ENCODE results near the gene ABLIM1. TPM values are rescaled to one million over a fixed set of nuclear protein-coding genes. Genes with fewer than 3 reads are reported as not detected.
A peak's percentile ranks its signal among the peaks of the same experiment; 100 is the strongest.

ABLIM1 gene
- total RNA-seq, 1 experiment from 2014 or later: 89.4 TPM

DNA sequence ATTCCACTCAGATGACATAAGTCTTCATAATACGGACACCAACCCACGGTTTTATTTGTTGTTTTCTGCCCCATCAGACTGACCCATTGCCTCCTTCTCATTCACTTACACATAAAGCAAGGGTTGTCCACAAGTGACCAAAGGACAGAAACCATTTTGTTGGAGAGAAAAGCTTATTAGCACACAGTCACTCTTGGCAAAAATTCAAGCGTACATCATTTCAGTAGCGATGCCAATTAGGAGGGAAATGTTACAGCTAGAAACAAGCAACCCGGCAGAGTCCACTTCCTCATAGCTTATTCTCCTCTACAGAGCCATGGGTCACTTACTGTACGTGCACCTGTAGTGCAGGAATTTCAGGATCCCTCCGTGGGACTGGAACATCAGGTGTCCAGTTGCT lies 23.0 kb downstream of the ABLIM1 start:
- BruUV-seq (replicated peaks): no TSS peak
- DNase-seq: no peak

DNA sequence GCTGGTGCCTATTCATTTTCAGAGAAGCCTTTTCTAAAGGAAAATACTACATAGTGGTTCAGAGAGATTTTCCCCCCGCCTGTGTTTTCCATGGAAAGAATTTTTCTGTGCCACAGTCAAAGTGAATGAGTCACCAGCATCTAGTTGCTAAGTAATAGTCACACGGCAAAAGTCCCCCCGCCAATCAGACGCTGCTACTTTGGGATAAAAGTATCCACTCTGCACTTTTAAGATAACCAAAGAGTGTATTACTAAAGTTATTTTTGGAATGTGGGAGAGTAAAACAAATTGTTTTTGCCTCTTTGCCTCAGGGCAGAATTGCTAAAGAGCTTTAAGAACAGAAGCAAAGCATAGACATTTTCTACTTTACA lies 23.5 kb downstream of the ABLIM1 start:
- Mint-ChIP-seq H3K4me1 (ENCODE audit: low read depth, unreplicated experiment) (peaks cover 64% of the 10 kb centered on the region), H3K27ac (ENCODE audit: unreplicated experiment) (peak overlapping the region; percentile 78), H3K36me3 (ENCODE audit: insufficient read depth, unreplicated experiment) (peaks cover 22% of the 10 kb centered on the region), H3K9me3 (ENCODE audit: low read depth, unreplicated experiment) (no peaks in the 10 kb centered on the region), H3K4me3 (ENCODE audit: low read depth, unreplicated experiment) (no peak overlapping the region), H3K27me3 (ENCODE audit: unreplicated experiment) (no peaks in the 10 kb centered on the region)
- CTCF ChIA-PET: interaction anchor here (0.6 to 1.3 kb wide), 3 partner anchors 51 to 345 kb away, joined by 3 to 4 read pairs (median 3); no protein-coding TSS in a partner anchor
- TF ChIP-seq, protein P1, sequence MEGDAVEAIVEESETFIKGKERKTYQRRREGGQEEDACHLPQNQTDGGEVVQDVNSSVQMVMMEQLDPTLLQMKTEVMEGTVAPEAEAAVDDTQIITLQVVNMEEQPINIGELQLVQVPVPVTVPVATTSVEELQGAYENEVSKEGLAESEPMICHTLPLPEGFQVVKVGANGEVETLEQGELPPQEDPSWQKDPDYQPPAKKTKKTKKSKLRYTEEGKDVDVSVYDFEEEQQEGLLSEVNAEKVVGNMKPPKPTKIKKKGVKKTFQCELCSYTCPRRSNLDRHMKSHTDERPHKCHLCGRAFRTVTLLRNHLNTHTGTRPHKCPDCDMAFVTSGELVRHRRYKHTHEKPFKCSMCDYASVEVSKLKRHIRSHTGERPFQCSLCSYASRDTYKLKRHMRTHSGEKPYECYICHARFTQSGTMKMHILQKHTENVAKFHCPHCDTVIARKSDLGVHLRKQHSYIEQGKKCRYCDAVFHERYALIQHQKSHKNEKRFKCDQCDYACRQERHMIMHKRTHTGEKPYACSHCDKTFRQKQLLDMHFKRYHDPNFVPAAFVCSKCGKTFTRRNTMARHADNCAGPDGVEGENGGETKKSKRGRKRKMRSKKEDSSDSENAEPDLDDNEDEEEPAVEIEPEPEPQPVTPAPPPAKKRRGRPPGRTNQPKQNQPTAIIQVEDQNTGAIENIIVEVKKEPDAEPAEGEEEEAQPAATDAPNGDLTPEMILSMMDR (IDR thresholded peaks at IDR 0.05; ENCODE audit: unreplicated experiment): no peak
- no TSS peak for BruUV-seq (replicated peaks)
- intact Hi-C loops (cut with micrococcal nuclease; ENCODE audit: unreplicated experiment): loop anchor here (5.0 kb wide), 2 partner anchors 72 to 153 kb away; no protein-coding TSS in a partner anchor
- DNase-seq: peak; percentile 47

More for the DNA sequence above, 23.0 kb downstream of the ABLIM1 start:
- H3K9me3 Mint-ChIP-seq (ENCODE audit: low read depth, unreplicated experiment): no peaks in the 10 kb centered on the region
- peak overlapping the region; percentile 78 for H3K27ac Mint-ChIP-seq (ENCODE audit: unreplicated experiment)
- peaks cover 60% of the 10 kb centered on the region for H3K4me1 Mint-ChIP-seq (ENCODE audit: low read depth, unreplicated experiment)
- no peaks in the 10 kb centered on the region for H3K27me3 Mint-ChIP-seq (ENCODE audit: unreplicated experiment)
- CTCF ChIA-PET: interaction anchor here (1.0 to 1.3 kb wide), 2 partner anchors 50 to 57 kb away, joined by 3 read pairs; no protein-coding TSS in a partner anchor
- peaks cover 22% of the 10 kb centered on the region for H3K36me3 Mint-ChIP-seq (ENCODE audit: insufficient read depth, unreplicated experiment)
- TF ChIP-seq, protein P1 (IDR thresholded peaks at IDR 0.05; ENCODE audit: unreplicated experiment): no peak
- H3K4me3 Mint-ChIP-seq (ENCODE audit: low read depth, unreplicated experiment): peak overlapping the region; percentile 54
- intact Hi-C loops (cut with micrococcal nuclease; ENCODE audit: unreplicated experiment): no loop called here

DNA sequence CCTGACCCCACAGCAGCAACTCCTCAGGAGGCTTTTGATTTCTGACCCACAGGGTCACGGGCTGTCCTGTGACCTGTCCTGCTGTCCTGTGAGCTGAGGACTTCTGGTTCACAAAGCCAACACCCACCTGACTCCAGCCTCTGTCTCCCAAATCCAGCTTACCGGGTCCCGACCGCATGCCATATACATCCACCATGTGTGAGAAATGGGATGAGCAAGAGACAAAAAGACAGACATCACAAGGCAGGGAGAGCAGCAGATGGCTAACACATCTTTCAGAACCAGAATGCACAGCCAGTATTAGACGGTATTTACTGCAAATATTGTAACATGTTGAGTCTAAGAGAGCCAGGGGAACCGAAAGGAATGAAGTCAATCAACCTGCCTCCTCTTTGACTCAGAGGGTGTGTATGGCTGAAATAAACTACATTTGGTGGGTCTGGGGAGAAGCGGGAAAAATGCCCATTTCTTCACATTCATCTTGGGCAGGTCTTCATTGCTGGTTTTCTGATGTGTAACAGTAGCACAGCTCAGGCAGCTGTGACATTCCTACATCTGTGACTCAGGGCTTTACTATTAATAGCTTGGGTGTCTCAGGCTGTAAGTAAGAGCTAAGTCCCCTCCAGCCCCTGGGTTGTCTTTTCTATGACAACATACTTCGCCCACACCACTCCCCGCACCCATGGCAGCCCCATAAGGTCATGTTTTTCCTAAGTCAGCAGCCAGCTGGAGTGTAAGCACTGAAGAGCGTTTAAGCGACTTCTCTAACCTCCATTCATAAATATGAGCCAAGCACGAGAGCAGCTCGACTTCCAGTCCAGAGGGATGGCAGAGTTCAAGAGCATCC lies 25.0 kb downstream of the ABLIM1 start:
- H3K36me3 Mint-ChIP-seq (ENCODE audit: insufficient read depth, unreplicated experiment): peaks cover 22% of the 10 kb centered on the region
- BruUV-seq (replicated peaks): no TSS peak
- peaks cover 55% of the 10 kb centered on the region for H3K4me1 Mint-ChIP-seq (ENCODE audit: low read depth, unreplicated experiment)
- no peaks in the 10 kb centered on the region for H3K9me3 Mint-ChIP-seq (ENCODE audit: low read depth, unreplicated experiment)
- TF ChIP-seq, protein P1 (IDR thresholded peaks at IDR 0.05; ENCODE audit: unreplicated experiment): no peak
- H3K27me3 Mint-ChIP-seq (ENCODE audit: unreplicated experiment): no peaks in the 10 kb centered on the region
- peak overlapping the region; percentile 81 for H3K27ac Mint-ChIP-seq (ENCODE audit: unreplicated experiment)
- intact Hi-C loops (cut with micrococcal nuclease; ENCODE audit: unreplicated experiment): loop anchor here (2.0 to 5.0 kb wide), 3 partner anchors 62 to 154 kb away; no protein-coding TSS in a partner anchor
- H3K4me3 Mint-ChIP-seq (ENCODE audit: low read depth, unreplicated experiment): peak overlapping the region; percentile 87
- DNase-seq: peak; percentile 42
- CTCF ChIA-PET: interaction anchor here (0.7 kb wide), 1 partner anchor 10 kb away, joined by 3 read pairs; no protein-coding TSS in a partner anchor

DNA sequence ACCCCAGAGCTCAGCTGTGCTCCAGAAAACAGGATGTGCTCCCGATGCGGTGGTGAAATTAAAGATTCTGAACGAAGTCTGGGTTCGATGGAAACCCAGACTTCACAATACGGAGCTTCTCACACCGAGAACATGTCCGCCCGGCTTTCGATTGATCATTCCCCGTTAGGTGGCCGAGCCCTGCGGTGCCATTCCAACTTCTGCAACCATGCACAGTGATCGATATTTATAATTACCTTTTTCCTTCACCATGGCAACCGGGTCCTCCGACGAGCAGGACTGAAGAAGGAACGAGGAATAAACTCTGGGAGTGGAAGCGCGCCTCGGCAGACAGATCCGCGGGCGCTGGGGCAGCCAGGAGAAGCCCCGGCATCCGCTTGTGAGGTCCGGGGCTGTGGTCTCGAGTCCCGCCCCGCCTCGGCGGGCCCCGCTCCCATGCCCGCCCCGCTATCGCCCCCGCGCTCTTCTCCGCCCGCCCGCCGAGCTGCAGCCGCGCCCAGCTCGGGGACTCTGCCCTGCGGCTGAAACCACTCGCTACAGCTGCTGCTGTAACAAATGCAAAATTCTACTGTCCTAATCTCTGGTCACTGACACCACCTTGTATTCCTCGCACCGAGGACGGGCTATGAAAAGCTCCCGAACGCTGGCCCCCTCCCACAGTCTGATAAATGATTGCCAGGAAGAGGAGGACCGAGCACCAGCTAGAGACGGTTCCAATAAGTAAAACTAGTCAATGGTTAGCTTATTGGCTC lies 26.2 kb downstream of the ABLIM1 start:
- peak; percentile 39 for DNase-seq
- BruUV-seq (replicated peaks): no TSS peak
- Mint-ChIP-seq H3K9me3 (ENCODE audit: low read depth, unreplicated experiment) (no peaks in the 10 kb centered on the region), H3K4me1 (ENCODE audit: low read depth, unreplicated experiment) (peaks cover 61% of the 10 kb centered on the region), H3K27ac (ENCODE audit: unreplicated experiment) (peak overlapping the region; percentile 81), H3K36me3 (ENCODE audit: insufficient read depth, unreplicated experiment) (peaks cover 22% of the 10 kb centered on the region), H3K4me3 (ENCODE audit: low read depth, unreplicated experiment) (peak overlapping the region; percentile 87), H3K27me3 (ENCODE audit: unreplicated experiment) (no peaks in the 10 kb centered on the region)
- TF ChIP-seq, protein P1 (IDR thresholded peaks at IDR 0.05; ENCODE audit: unreplicated experiment): no peak
- CTCF ChIA-PET: interaction anchor here (0.6 to 1.1 kb wide), 4 partner anchors 29 to 1504 kb away, joined by 3 to 4 read pairs (median 3); partner anchors contain the start of gene FHIP2A
- intact Hi-C loops (cut with micrococcal nuclease; ENCODE audit: unreplicated experiment): loop anchor here (2.0 to 5.0 kb wide), 3 partner anchors 63 to 155 kb away; no protein-coding TSS in a partner anchor
